Measurements from ENCODE around the gene OR9K2.

DNA sequence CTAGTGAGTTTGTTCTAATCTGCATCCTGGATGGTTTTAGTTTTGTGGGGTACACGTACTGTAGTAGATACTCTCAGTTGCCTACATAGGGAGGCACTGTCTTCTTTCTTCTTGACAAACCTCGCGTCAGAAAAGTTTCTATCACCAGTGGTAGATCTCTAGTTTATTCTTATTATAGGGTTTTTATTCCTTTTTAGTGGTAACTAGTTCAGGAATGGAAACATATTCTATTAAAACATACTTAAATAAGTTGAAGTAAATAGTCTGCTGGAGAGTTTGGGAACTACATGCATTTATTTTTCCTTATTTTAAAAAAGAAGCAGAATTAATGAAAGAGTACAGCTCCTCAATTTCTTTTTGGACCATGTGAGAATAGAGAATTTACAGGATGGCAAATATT is 33.6 kb upstream of the OR9K2 start:
- TF ChIP-seq POLR2A (IDR thresholded peaks at IDR 0.05) = no peak
- TF ChIP-seq, protein P1, sequence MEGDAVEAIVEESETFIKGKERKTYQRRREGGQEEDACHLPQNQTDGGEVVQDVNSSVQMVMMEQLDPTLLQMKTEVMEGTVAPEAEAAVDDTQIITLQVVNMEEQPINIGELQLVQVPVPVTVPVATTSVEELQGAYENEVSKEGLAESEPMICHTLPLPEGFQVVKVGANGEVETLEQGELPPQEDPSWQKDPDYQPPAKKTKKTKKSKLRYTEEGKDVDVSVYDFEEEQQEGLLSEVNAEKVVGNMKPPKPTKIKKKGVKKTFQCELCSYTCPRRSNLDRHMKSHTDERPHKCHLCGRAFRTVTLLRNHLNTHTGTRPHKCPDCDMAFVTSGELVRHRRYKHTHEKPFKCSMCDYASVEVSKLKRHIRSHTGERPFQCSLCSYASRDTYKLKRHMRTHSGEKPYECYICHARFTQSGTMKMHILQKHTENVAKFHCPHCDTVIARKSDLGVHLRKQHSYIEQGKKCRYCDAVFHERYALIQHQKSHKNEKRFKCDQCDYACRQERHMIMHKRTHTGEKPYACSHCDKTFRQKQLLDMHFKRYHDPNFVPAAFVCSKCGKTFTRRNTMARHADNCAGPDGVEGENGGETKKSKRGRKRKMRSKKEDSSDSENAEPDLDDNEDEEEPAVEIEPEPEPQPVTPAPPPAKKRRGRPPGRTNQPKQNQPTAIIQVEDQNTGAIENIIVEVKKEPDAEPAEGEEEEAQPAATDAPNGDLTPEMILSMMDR (IDR thresholded peaks at IDR 0.05) = peak in 1 of 6 experiments; percentile 26
